ENCODE results near the gene GRB7.
"Not testable (repeated sequence)": the region's sequence is repeated elsewhere in the genome, so short reads cannot be mapped to it uniquely, and the experiment has no call there.

GRB7 gene

GRCh38 chr17:39753514-39754160 lies 15.9 kb downstream of the GRB7 start:
- DNase-seq = peak; percentile 34

GRCh38 chr17:39754161-39754957 lies 16.6 kb downstream of the GRB7 start:
- peak; percentile 87 for DNase-seq

- DNase-seq = no peak
Observed at GRCh38 chr17:39754958-39755553, 17.3 kb downstream of the GRB7 start.

GRCh38 chr17:39755554-39756379 lies 18.0 kb downstream of the GRB7 start:
- DNase-seq = no peak

GRCh38 chr17:39756380-39757079 lies 18.8 kb downstream of the GRB7 start:
- DNase-seq = no peak

GRCh38 chr17:39757176-39757662 lies 19.5 kb downstream of the GRB7 start:
- DNase-seq = no peak

GRCh38 chr17:39757931-39758873 lies 20.5 kb downstream of the GRB7 start:
- no peak for DNase-seq

- DNase-seq = no peak
Observed at GRCh38 chr17:39759204-39759603, 21.5 kb downstream of the GRB7 start.

- no peak for DNase-seq
Observed at GRCh38 chr17:39761861-39762496, 24.2 kb downstream of the GRB7 start.

GRCh38 chr17:39763051-39763820 lies 25.5 kb downstream of the GRB7 start:
- no peak for DNase-seq

- DNase-seq = not testable (repeated sequence)
Observed at GRCh38 chr17:39764171-39764570, 26.4 kb downstream of the GRB7 start.

- no peak for DNase-seq
Observed at GRCh38 chr17:39765175-39765574, 27.4 kb downstream of the GRB7 start.

- DNase-seq = no peak
Observed at GRCh38 chr17:39765766-39766165, 28.0 kb downstream of the GRB7 start.

- DNase-seq = no peak
Observed at GRCh38 chr17:39767147-39767546, 29.4 kb downstream of the GRB7 start.

GRCh38 chr17:39769974-39770587 lies 32.3 kb downstream of the GRB7 start:
- peak; percentile 36 for DNase-seq

- DNase-seq = no peak
Observed at GRCh38 chr17:39772415-39772814, 34.7 kb downstream of the GRB7 start.

- DNase-seq = no peak
Observed at GRCh38 chr17:39772987-39773934, 35.5 kb downstream of the GRB7 start.

GRCh38 chr17:39774047-39774446 lies 36.3 kb downstream of the GRB7 start:
- DNase-seq = no peak

Measured in NCI-H510A (cell line).